Measurements from ENCODE around the gene NRXN3. TPM values are rescaled to one million over a fixed set of nuclear protein-coding genes. Genes with fewer than 3 reads are reported as not detected.

The NRXN3 gene
- total and polyA plus RNA-seq, 2 donors (not counting 1 experiment from before 2014, with no cell fraction given): 0.83 to 34.6 TPM

- no peak for TF ChIP-seq CTCF (conservative IDR thresholded peaks at IDR 0.05 in 1 of 2, IDR thresholded peaks at IDR 0.05 in 1 of 2; ENCODE audit: low read depth in 1 of 2, low read length in 2 of 2)
- no peak for TF ChIP-seq EZH2 (IDR thresholded peaks at IDR 0.05; ENCODE audit: low read length, missing control alignments)
- H3K79me2 ChIP-seq (ENCODE audit: control insufficient read depth, insufficient read depth, low read length): no peaks in the 10 kb centered on the region
- no peak overlapping the region for H3K4me2 ChIP-seq (ENCODE audit: extremely low read depth, insufficient read depth, low read length)
These were observed 1578.9 kb downstream of the NRXN3 start for GRCh38 chr14:79749065-79749464.

GRCh38 chr14:79758985-79759384, 1588.8 kb downstream of the NRXN3 start:
- H4K20me1 ChIP-seq (ENCODE audit: control insufficient read depth, extremely low read depth, insufficient read depth, low read length): no peaks in the 10 kb centered on the region

More at GRCh38 chr14:79749065-79749464, 1578.9 kb downstream of the NRXN3 start:
- DNase-seq (ENCODE audit: low read depth in 2 of 2): no peak
- no peak overlapping the region for H3K4me3 ChIP-seq (replicated peaks in 1 of 4; ENCODE audit: control extremely low read depth in 1 of 4, insufficient read depth in 1 of 4, low read depth in 3 of 4, low read length in 4 of 4)
- no peak overlapping the region for H3K9ac ChIP-seq (ENCODE audit: insufficient read depth, low read length)
- no peaks in the 10 kb centered on the region for H4K20me1 ChIP-seq (ENCODE audit: control insufficient read depth, extremely low read depth, insufficient read depth, low read length)
- no peak overlapping the region for H2AFZ ChIP-seq (ENCODE audit: low read length)
- no peaks in the 10 kb centered on the region for H3K9me3 ChIP-seq (ENCODE audit: control insufficient read depth, insufficient read depth, low read depth, low read length)
- H3K4me1 ChIP-seq (ENCODE audit: control insufficient read depth, extremely low read depth, insufficient read depth, low read length): no peaks in the 10 kb centered on the region
- no peak overlapping the region for H3K27ac ChIP-seq (ENCODE audit: insufficient read depth, low read length)
- H3K36me3 ChIP-seq (ENCODE audit: control insufficient read depth, insufficient read depth, low read length): no peaks in the 10 kb centered on the region
- H3K27me3 ChIP-seq (ENCODE audit: control insufficient read depth, insufficient read depth, low read length): no peaks in the 10 kb centered on the region

GRCh38 chr14:79764323-79764722, 1594.2 kb downstream of the NRXN3 start:
- no peak overlapping the region for H3K4me2 ChIP-seq (ENCODE audit: extremely low read depth, insufficient read depth, low read length)
- no peak overlapping the region for H3K27ac ChIP-seq (ENCODE audit: insufficient read depth, low read length)
- no peaks in the 10 kb centered on the region for H3K27me3 ChIP-seq (ENCODE audit: control insufficient read depth, insufficient read depth, low read length)
- TF ChIP-seq EZH2 (IDR thresholded peaks at IDR 0.05; ENCODE audit: low read length, missing control alignments): no peak
- no peak for TF ChIP-seq CTCF (conservative IDR thresholded peaks at IDR 0.05 in 1 of 2, IDR thresholded peaks at IDR 0.05 in 1 of 2; ENCODE audit: low read depth in 1 of 2, low read length in 2 of 2)
- no peak overlapping the region for H3K9ac ChIP-seq (ENCODE audit: insufficient read depth, low read length)
- no peaks in the 10 kb centered on the region for H3K36me3 ChIP-seq (ENCODE audit: control insufficient read depth, insufficient read depth, low read length)
- H3K4me3 ChIP-seq (replicated peaks in 1 of 4; ENCODE audit: control extremely low read depth in 1 of 4, insufficient read depth in 1 of 4, low read depth in 3 of 4, low read length in 4 of 4): no peak overlapping the region
- H4K20me1 ChIP-seq (ENCODE audit: control insufficient read depth, extremely low read depth, insufficient read depth, low read length): no peaks in the 10 kb centered on the region
- no peaks in the 10 kb centered on the region for H3K9me3 ChIP-seq (ENCODE audit: control insufficient read depth, insufficient read depth, low read depth, low read length)
- DNase-seq (ENCODE audit: low read depth in 2 of 2): no peak
- H3K4me1 ChIP-seq (ENCODE audit: control insufficient read depth, extremely low read depth, insufficient read depth, low read length): no peaks in the 10 kb centered on the region
- no peaks in the 10 kb centered on the region for H3K79me2 ChIP-seq (ENCODE audit: control insufficient read depth, insufficient read depth, low read length)
- no peak overlapping the region for H2AFZ ChIP-seq (ENCODE audit: low read length)

More at GRCh38 chr14:79758985-79759384, 1588.8 kb downstream of the NRXN3 start:
- H3K4me1 ChIP-seq (ENCODE audit: control insufficient read depth, extremely low read depth, insufficient read depth, low read length): no peaks in the 10 kb centered on the region
- no peak overlapping the region for H3K4me3 ChIP-seq (replicated peaks in 1 of 4; ENCODE audit: control extremely low read depth in 1 of 4, insufficient read depth in 1 of 4, low read depth in 3 of 4, low read length in 4 of 4)
- H3K27ac ChIP-seq (ENCODE audit: insufficient read depth, low read length): no peak overlapping the region
- H3K4me2 ChIP-seq (ENCODE audit: extremely low read depth, insufficient read depth, low read length): no peak overlapping the region
- no peaks in the 10 kb centered on the region for H3K9me3 ChIP-seq (ENCODE audit: control insufficient read depth, insufficient read depth, low read depth, low read length)
- H3K36me3 ChIP-seq (ENCODE audit: control insufficient read depth, insufficient read depth, low read length): no peaks in the 10 kb centered on the region
- no peak for TF ChIP-seq CTCF (conservative IDR thresholded peaks at IDR 0.05 in 1 of 2, IDR thresholded peaks at IDR 0.05 in 1 of 2; ENCODE audit: low read depth in 1 of 2, low read length in 2 of 2)
- no peak for TF ChIP-seq EZH2 (IDR thresholded peaks at IDR 0.05; ENCODE audit: low read length, missing control alignments)
- H3K79me2 ChIP-seq (ENCODE audit: control insufficient read depth, insufficient read depth, low read length): no peaks in the 10 kb centered on the region
- H2AFZ ChIP-seq (ENCODE audit: low read length): no peak overlapping the region
- DNase-seq (ENCODE audit: low read depth in 2 of 2): no peak
- H3K27me3 ChIP-seq (ENCODE audit: control insufficient read depth, insufficient read depth, low read length): no peaks in the 10 kb centered on the region
- no peak overlapping the region for H3K9ac ChIP-seq (ENCODE audit: insufficient read depth, low read length)

All from fibroblast of lung (primary cell).